ENCODE data around the gene HSPB2. TPM values are rescaled to one million over a fixed set of nuclear protein-coding genes. Genes with fewer than 3 reads are reported as not detected.
A peak's percentile ranks its signal among the peaks of the same experiment; 100 is the strongest.
"Not testable (repeated sequence)": the region's sequence is repeated elsewhere in the genome, so short reads cannot be mapped to it uniquely, and the experiment has no call there.

HSPB2 gene
- total RNA-seq, 4 donors from 2014 or later: 3.1 to 4.6 TPM; not detected in 2

DNA sequence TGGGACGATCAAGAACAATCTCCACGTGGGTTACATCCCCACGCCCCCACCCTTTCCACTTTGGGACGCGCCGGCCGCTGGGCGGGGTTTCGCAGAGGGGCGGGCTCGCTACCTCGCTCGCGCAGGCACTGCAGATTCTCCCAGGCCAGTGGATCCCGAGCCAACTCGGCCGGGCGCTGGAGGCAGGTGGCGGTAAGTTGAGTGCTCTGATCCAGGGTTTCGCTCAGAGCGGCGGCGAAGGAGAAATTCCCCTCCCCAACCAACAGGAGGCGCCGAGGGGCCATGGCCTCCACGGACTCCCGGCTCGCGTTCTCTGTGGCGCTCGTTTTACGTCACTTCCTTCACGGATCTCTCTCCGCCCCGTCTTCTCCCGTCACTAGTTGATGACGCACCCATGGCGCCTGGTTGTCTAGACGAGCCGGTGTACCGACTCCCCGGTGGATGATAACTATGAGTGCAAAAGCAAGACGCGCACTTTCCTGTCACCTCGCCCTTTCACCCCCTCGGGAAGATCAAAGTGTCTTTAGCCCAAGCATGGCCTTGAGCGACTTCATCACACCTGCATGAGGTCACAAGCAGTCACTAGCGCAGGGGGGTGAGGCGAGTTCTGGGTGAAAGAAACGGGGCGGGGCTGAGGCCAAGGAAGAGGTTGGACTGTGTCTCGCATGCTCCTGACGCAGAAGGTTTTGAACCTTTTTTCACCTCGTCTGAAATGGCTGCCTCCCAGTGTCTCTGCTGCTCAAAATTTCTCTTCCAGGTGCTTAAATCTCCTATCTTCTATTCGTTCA, 33.5 kb upstream of the HSPB2 start, which contains the start of the genes CFAP68 and FDXACB1:
CFAP68 (plus strand) TSS at position 693 of the 788 bp plus-strand sequence; CDS start at position 713, 20 bp downstream.
FDXACB1 (minus strand) TSS at position 317 of the 788 bp plus-strand sequence; CDS start at position 284, 33 bp downstream.
- ATAC-seq (ENCODE audit: low FRiP score) (peak; percentile 98), DNase-seq (ENCODE audit: low spot score) (peak; percentile 91)
- TF ChIP-seq, protein P1, sequence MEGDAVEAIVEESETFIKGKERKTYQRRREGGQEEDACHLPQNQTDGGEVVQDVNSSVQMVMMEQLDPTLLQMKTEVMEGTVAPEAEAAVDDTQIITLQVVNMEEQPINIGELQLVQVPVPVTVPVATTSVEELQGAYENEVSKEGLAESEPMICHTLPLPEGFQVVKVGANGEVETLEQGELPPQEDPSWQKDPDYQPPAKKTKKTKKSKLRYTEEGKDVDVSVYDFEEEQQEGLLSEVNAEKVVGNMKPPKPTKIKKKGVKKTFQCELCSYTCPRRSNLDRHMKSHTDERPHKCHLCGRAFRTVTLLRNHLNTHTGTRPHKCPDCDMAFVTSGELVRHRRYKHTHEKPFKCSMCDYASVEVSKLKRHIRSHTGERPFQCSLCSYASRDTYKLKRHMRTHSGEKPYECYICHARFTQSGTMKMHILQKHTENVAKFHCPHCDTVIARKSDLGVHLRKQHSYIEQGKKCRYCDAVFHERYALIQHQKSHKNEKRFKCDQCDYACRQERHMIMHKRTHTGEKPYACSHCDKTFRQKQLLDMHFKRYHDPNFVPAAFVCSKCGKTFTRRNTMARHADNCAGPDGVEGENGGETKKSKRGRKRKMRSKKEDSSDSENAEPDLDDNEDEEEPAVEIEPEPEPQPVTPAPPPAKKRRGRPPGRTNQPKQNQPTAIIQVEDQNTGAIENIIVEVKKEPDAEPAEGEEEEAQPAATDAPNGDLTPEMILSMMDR (IDR thresholded peaks at IDR 0.05): peak in 2 of 3 donors; percentile 86 to 95

DNA sequence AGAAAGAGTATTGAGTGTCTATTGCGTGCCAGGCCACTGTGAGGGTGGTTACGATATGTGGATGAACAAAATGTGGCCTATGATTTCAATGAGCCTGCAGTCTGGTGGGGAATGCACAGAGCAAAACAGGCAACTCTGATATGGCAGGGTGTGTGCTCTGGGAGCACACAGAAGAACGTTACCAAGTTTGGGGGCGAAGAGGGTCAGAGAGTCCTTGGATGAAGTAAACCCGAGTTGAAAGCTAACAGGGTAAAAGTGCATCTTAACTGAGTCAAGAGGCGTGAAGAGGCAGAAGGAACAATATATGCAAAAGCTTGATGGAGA, 32.9 kb upstream of the HSPB2 start:
- no peak for DNase-seq (ENCODE audit: low spot score)
- TF ChIP-seq, protein P1 (IDR thresholded peaks at IDR 0.05): no peak
- ATAC-seq (ENCODE audit: low FRiP score): peak; percentile 16

DNA sequence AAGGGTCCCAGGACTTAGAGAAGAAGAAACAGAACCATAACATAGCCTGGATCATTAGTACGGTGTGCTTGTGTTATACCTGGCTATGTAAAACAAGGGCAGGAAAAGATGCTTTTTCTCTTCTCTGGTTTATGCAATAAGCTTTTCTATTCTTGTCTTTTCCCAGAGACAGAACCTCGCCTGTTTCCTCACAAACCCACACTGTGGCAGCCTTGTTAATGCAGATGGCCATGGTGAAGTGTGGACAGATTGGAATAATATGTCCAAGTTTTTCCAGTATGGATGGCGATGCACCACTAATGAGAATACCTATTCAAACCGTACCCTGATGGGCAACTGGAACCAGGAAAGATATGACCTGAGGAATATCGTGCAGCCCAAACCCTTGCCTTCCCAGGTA, 30.3 kb upstream of the HSPB2 start:
- DNase-seq (ENCODE audit: low spot score) (no peak), ATAC-seq (ENCODE audit: low FRiP score) (no peak)
- TF ChIP-seq, protein P1 (IDR thresholded peaks at IDR 0.05): no peak

DNA sequence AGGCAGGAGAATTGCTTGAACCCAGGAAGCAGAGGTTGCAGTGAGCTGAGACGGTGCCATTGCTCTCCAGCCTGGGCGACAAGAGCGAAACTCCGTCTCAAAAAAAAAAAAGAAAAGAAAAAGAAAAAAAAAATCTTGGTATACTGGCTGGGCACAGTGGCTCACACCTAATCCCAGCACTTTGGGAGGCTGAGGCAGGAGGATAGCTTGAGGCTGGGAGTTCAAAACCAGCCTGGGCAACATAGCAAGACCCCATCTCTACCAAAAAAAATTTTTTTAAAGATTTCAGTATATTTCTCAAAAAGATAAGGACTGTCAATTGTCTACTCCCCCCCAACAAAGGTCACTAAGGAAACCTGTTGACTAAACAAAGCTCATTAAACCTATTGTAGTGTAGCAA, 27.5 kb upstream of the HSPB2 start:
- not testable (repeated sequence) for DNase-seq (ENCODE audit: low spot score); ATAC-seq (ENCODE audit: low FRiP score)

DNA sequence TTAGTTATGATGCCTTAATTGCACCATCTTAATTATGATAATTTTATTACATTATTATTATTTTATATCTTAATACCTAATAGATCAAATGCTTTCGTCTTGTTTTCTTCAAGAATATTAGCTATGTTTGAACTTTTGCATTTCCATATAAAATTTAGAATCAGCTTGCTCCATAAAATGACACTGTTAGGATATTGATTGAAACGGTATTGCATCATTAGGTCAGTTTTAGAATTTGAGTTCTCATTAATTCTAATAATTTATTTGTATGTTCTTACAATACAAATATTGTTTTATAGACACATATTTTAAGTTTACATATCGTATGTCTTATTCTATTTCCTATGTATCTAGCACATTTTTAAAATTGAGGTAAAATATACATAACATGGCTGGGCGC, 26.5 kb upstream of the HSPB2 start:
- ATAC-seq (ENCODE audit: low FRiP score): no peak
- TF ChIP-seq, protein P1 (IDR thresholded peaks at IDR 0.05): no peak
- DNase-seq (ENCODE audit: low spot score): no peak

DNA sequence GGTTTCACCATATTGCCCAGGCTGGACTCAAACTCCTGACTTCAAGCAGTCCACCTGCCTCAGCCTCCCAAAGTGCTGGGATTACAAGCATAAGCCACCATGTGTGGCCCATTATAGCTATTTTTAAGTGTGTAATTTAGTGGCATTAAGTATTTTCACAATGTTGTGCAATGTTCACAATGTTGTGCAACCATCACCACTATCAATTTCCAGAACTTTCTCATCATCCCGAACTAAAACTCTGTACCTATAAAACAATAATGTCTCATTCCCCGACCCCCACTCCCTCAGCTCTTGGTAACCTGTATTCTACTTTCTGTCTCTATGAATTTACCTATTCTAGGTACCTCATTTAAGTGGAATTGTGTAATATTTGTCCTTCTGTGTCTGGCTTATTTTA, 25.7 kb upstream of the HSPB2 start:
- no peak for DNase-seq (ENCODE audit: low spot score)
- TF ChIP-seq, protein P1 (IDR thresholded peaks at IDR 0.05): no peak

DNA sequence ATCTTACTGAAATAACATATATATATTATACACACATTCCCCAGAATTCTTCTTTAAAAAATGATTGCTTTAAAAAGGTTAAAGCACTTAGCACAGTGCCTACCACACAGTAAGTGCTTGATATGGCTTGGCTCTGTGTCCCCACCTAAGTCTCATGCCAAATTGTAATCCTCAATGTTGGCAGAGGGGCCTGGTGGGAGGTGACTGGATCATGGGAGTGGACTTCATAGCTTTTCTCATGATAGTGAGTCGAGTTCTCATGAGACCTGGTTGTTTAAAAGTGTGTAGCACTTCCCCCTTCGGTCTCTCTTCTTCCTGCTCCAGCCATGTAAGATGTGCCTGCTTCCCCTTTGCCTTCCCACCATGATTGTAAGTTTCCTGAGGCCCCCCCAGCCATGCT, 7.1 kb upstream of the HSPB2 start:
- ATAC-seq (ENCODE audit: low FRiP score) (no peak), DNase-seq (ENCODE audit: low spot score) (no peak)
- TF ChIP-seq, protein P1 (IDR thresholded peaks at IDR 0.05): no peak

More for the DNA sequence above, 25.7 kb upstream of the HSPB2 start:
- ATAC-seq (ENCODE audit: low FRiP score): no peak

Data from omental fat pad (tissue), 4 donors.